ENCODE data around the gene GABRD. TPM values are rescaled to one million over a fixed set of nuclear protein-coding genes. Genes with fewer than 3 reads are reported as not detected.

Gene GABRD
- total RNA-seq, 1 donor from 2014 or later, result not detected

- no peak overlapping the region for H3K4me3 ChIP-seq (ENCODE audit: low read depth, low read length)
- H3K36me3 ChIP-seq (ENCODE audit: control insufficient read depth, insufficient read depth, low read length), result no peaks in the 10 kb centered on the region
- TF ChIP-seq CTCF (IDR thresholded peaks at IDR 0.05; ENCODE audit: insufficient read depth, low read length, poor library complexity, severe bottlenecking), result no peak
- no peaks in the 10 kb centered on the region for H3K27me3 ChIP-seq (ENCODE audit: control insufficient read depth, insufficient read depth, low read length)
- no peak for DNase-seq (ENCODE audit: low read depth)
Observed at GRCh38 chr1:2067393-2067792, 48.2 kb downstream of the GABRD start.

GRCh38 chr1:2067981-2068380, 48.8 kb downstream of the GABRD start:
- no peaks in the 10 kb centered on the region for H3K36me3 ChIP-seq (ENCODE audit: control insufficient read depth, insufficient read depth, low read length)
- no peak for TF ChIP-seq CTCF (IDR thresholded peaks at IDR 0.05; ENCODE audit: insufficient read depth, low read length, poor library complexity, severe bottlenecking)
- no peak for DNase-seq (ENCODE audit: low read depth)
- H3K27me3 ChIP-seq (ENCODE audit: control insufficient read depth, insufficient read depth, low read length), result no peaks in the 10 kb centered on the region
- no peak overlapping the region for H3K4me3 ChIP-seq (ENCODE audit: low read depth, low read length)

GRCh38 chr1:2068951-2069350, 49.8 kb downstream of the GABRD start:
- H3K27me3 ChIP-seq (ENCODE audit: control insufficient read depth, insufficient read depth, low read length), result peaks cover 5% of the 10 kb centered on the region
- TF ChIP-seq CTCF (IDR thresholded peaks at IDR 0.05; ENCODE audit: insufficient read depth, low read length, poor library complexity, severe bottlenecking), result no peak
- no peak for DNase-seq (ENCODE audit: low read depth)
- no peaks in the 10 kb centered on the region for H3K36me3 ChIP-seq (ENCODE audit: control insufficient read depth, insufficient read depth, low read length)
- no peak overlapping the region for H3K4me3 ChIP-seq (ENCODE audit: low read depth, low read length)

GRCh38 chr1:2070016-2070415, 50.9 kb downstream of the GABRD start:
- Histone ChIP-seq H3K27me3 (ENCODE audit: control insufficient read depth, insufficient read depth, low read length) (peaks cover 5% of the 10 kb centered on the region), H3K36me3 (ENCODE audit: control insufficient read depth, insufficient read depth, low read length) (no peaks in the 10 kb centered on the region), H3K4me3 (ENCODE audit: low read depth, low read length) (no peak overlapping the region)
- DNase-seq (ENCODE audit: low read depth), result no peak
- TF ChIP-seq CTCF (IDR thresholded peaks at IDR 0.05; ENCODE audit: insufficient read depth, low read length, poor library complexity, severe bottlenecking), result no peak

- H3K36me3 ChIP-seq (ENCODE audit: control insufficient read depth, insufficient read depth, low read length), result no peaks in the 10 kb centered on the region
Observed at GRCh38 chr1:2070800-2071530, 51.8 kb downstream of the GABRD start.

More at GRCh38 chr1:2070800-2071530, 51.8 kb downstream of the GABRD start:
- no peak for TF ChIP-seq CTCF (IDR thresholded peaks at IDR 0.05; ENCODE audit: insufficient read depth, low read length, poor library complexity, severe bottlenecking)
- Histone ChIP-seq H3K27me3 (ENCODE audit: control insufficient read depth, insufficient read depth, low read length) (peaks cover 5% of the 10 kb centered on the region), H3K4me3 (ENCODE audit: low read depth, low read length) (no peak overlapping the region)
- no peak for DNase-seq (ENCODE audit: low read depth)

Measured in kidney epithelial cell (primary cell).